Esophagus muscularis mucosa (tissue), 4 donors: ENCODE results near the gene INO80E.

ENCODE experiments used
- EP300 ChIP-seq: sonication (generic); formaldehyde crosslinking; IDR thresholded peaks from one replicate; pipeline ENCODE4 v1.6.1; 2017; ENCODE audit warnings: antibody characterized with exemption
- POLR2A ChIP-seq: fragments of 450-650 bp; IDR thresholded peaks from one replicate; pipeline ENCODE4 v1.6.1; 2017; ENCODE audit warnings: antibody characterized with exemption, moderate library complexity, mild to moderate bottlenecking, low read depth
- POLR2AphosphoS5 ChIP-seq, 2 donors: sonication (generic); formaldehyde crosslinking; IDR thresholded peaks; one replicate each; pipeline ENCODE4 v1.6.1; 2017; ENCODE audit warnings: antibody characterized with exemption in 2 of 2
- TF ChIP-seq, protein P1 (sequence below), 3 experiments: fragments of 200-600 bp in 2 of 3; fragments of 450-650 bp in 1 of 3; sonication (generic) in 2 of 3; IDR thresholded peaks; one replicate each; pipeline ENCODE4 v1.5.1; 2017 to 2019; ENCODE audit warnings: antibody characterized with exemption in 3 of 3, mild to moderate bottlenecking in 2 of 3, moderate library complexity in 1 of 3

GRCh38 chr16:29958756-29959155 is 37.3 kb upstream of the INO80E start:
- TF ChIP-seq, protein P1, sequence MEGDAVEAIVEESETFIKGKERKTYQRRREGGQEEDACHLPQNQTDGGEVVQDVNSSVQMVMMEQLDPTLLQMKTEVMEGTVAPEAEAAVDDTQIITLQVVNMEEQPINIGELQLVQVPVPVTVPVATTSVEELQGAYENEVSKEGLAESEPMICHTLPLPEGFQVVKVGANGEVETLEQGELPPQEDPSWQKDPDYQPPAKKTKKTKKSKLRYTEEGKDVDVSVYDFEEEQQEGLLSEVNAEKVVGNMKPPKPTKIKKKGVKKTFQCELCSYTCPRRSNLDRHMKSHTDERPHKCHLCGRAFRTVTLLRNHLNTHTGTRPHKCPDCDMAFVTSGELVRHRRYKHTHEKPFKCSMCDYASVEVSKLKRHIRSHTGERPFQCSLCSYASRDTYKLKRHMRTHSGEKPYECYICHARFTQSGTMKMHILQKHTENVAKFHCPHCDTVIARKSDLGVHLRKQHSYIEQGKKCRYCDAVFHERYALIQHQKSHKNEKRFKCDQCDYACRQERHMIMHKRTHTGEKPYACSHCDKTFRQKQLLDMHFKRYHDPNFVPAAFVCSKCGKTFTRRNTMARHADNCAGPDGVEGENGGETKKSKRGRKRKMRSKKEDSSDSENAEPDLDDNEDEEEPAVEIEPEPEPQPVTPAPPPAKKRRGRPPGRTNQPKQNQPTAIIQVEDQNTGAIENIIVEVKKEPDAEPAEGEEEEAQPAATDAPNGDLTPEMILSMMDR (IDR thresholded peaks at IDR 0.05) = no peak
- TF ChIP-seq EP300 (no peak), POLR2AphosphoS5 (IDR thresholded peaks at IDR 0.05) (no peak), POLR2A (no peak)
